Left lung (tissue), 10 donors: ENCODE results near the gene PLCH1. TPM values are rescaled to one million over a fixed set of nuclear protein-coding genes. Genes with fewer than 3 reads are reported as not detected.

Source experiments
- ATAC-seq: fragments of 200-7000 bp; cut with Tn5 transposase; one replicate; pipeline ENCODE4 v1.9.1; 2020; ENCODE audit warnings: moderate library complexity
- DNase-seq, 4 donors: peaks; one replicate each; pipeline ENCODE4 v3.0.0-alpha.2; 2013 to 2020
- H3K27ac ChIP-seq, 2 donors: fragments of 200-600 bp; sonication (generic) in 1 of 2; one replicate each; pipeline versions ENCODE4 v1.5.0 to v1.8.0; 2020 to 2021
- H3K27me3 ChIP-seq, 2 donors: fragments of 200-600 bp; sonication (generic) in 1 of 2; one replicate each; pipeline versions ENCODE4 v1.5.0 to v1.8.0; 2020 to 2021
- H3K36me3 ChIP-seq, 2 donors: fragments of 200-600 bp; sonication (generic) in 1 of 2; one replicate each; pipeline versions ENCODE4 v1.5.0 to v1.8.0; 2020 to 2021
- H3K4me1 ChIP-seq, 2 donors: fragments of 200-600 bp; one replicate each; pipeline ENCODE4 v1.8.0; 2021
- H3K4me3 ChIP-seq, 2 donors: fragments of 200-600 bp; sonication (generic) in 1 of 2; one replicate each; pipeline versions ENCODE4 v1.5.0 to v1.8.0; 2020 to 2021; ENCODE audit warnings: mild to moderate bottlenecking in 1 of 2
- H3K9me3 ChIP-seq, 2 donors: fragments of 200-600 bp; sonication (generic) in 1 of 2; one replicate each; pipeline versions ENCODE4 v1.5.0 to v1.8.0; 2020 to 2021
- intact Hi-C, 2 donors: fragments of 100-400 bp; cut with DNase I; formaldehyde crosslinking; loops; one replicate each; pipeline versions ENCODE4 v1.11.2 to v1.14.2; 2022
- polyA plus RNA-seq, 6 donors: library from polyadenylated mRNA; unstranded; fragments of 120-200 nt; gene quantifications; one replicate each; pipeline ENCODE4 v1.2.1, GENCODE V29; 2013; ENCODE audit not compliant: insufficient read length in 6 of 6
- total RNA-seq, 2 donors: library from RNA; stranded (reverse); fragmentation: NEBNext Ultra II Directional; extraction: Animal tissue kit (Norgen Biotek cat#: 25700); gene quantifications; one replicate each; pipeline ENCODE4 v1.2.1, GENCODE V29; 2021
- TF ChIP-seq, protein P1 (sequence below), 2 donors: fragments of 200-600 bp; sonication (generic) in 1 of 2; IDR thresholded peaks; one replicate each; pipeline versions ENCODE4 v1.5.0 to v1.8.0; 2021; ENCODE audit warnings: antibody characterized with exemption in 2 of 2
- donor health status: DM: no; HTN: yes; CAD: no.
- donor health status: DM: no; HTN: no; CAD: no.

The PLCH1 gene
- total and polyA plus RNA-seq, 8 donors = 8.5 to 33.8 (median 23.7) TPM

DNA sequence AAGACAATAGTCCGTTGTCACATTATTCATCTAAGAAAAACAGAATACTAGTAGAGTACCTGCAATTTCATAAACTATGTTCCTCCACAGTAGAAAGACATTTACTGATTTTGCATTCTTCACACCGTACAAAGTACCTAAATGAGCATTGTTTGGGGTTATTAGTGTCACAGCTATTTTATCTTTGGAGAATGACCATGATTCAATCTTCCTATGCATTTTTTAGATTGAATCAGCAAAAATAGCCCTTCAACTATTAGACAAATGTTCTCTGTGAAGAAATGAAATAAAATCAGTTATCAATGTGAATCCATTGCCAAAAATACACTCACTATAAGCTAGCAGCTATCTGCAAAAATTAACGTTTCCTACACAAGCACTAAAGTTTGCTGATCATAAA, 176.6 kb downstream of the PLCH1 start:
- intact Hi-C loops = no loop called here
- H3K27me3 ChIP-seq = no peaks in the 10 kb centered on the region
- H3K9me3 ChIP-seq = no peaks in the 10 kb centered on the region
- H3K4me3 ChIP-seq = no peak overlapping the region
- ATAC-seq (no peak), DNase-seq (no peak)
- TF ChIP-seq, protein P1, sequence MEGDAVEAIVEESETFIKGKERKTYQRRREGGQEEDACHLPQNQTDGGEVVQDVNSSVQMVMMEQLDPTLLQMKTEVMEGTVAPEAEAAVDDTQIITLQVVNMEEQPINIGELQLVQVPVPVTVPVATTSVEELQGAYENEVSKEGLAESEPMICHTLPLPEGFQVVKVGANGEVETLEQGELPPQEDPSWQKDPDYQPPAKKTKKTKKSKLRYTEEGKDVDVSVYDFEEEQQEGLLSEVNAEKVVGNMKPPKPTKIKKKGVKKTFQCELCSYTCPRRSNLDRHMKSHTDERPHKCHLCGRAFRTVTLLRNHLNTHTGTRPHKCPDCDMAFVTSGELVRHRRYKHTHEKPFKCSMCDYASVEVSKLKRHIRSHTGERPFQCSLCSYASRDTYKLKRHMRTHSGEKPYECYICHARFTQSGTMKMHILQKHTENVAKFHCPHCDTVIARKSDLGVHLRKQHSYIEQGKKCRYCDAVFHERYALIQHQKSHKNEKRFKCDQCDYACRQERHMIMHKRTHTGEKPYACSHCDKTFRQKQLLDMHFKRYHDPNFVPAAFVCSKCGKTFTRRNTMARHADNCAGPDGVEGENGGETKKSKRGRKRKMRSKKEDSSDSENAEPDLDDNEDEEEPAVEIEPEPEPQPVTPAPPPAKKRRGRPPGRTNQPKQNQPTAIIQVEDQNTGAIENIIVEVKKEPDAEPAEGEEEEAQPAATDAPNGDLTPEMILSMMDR (IDR thresholded peaks at IDR 0.05) = no peak
- H3K4me1 ChIP-seq = peaks cover 0 to 4% of the 10 kb centered on the region in 2 donors
- H3K27ac ChIP-seq = no peak overlapping the region
- no peaks in the 10 kb centered on the region for H3K36me3 ChIP-seq

DNA sequence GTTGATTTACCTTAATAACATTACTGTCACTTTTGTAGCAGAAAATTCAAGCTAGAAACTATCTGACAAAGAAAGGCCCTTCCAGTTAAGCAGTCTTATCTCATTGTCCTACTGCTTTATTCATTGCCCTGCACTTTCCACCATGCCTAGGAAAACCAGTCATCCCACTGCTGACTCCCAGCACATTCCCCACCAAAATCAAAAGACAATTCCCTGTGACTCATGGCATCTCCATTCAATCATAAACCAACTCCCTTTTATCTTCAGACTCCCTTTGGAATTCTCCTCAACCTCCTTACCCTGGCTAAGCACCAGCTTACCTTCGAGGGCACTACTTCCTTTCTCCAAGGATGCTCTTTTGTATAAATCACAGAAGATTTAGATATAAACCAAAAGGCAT, 184.3 kb downstream of the PLCH1 start:
- H3K4me1 ChIP-seq = peaks cover 0 to 5% of the 10 kb centered on the region in 2 donors
- H3K9me3 ChIP-seq = no peaks in the 10 kb centered on the region
- no peak overlapping the region for H3K4me3 ChIP-seq
- no peak overlapping the region for H3K27ac ChIP-seq
- ATAC-seq (no peak), DNase-seq (no peak)
- no peaks in the 10 kb centered on the region for H3K27me3 ChIP-seq
- TF ChIP-seq, protein P1 (IDR thresholded peaks at IDR 0.05) = no peak
- intact Hi-C loops = no loop called here
- no peaks in the 10 kb centered on the region for H3K36me3 ChIP-seq

DNA sequence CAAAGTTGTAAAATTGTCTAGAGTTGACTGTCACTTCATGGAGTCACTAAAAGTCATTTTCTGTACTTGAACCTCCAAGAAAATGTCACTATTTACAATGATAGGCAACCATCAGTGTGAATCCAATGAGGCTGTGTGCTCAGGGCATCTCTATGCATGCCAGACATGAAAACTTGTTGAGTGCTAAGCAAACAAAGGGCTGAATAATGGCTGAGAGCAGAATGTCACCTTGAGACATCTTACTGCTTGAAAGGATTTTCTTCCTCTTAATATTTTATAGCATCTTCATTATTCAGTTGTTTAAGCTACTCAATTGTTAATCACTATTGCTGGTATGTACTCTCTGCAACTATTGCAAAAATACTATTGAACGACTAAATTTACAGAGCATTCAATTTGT, 184.7 kb downstream of the PLCH1 start:
- Histone ChIP-seq H3K4me1 (peaks cover 0 to 5% of the 10 kb centered on the region in 2 donors), H3K4me3 (no peak overlapping the region), H3K36me3 (no peaks in the 10 kb centered on the region), H3K27me3 (no peaks in the 10 kb centered on the region), H3K9me3 (no peaks in the 10 kb centered on the region), H3K27ac (no peak overlapping the region)
- no peak for DNase-seq
- intact Hi-C loops = no loop called here
- TF ChIP-seq, protein P1 (IDR thresholded peaks at IDR 0.05) = no peak
- peak; percentile 46 for ATAC-seq

DNA sequence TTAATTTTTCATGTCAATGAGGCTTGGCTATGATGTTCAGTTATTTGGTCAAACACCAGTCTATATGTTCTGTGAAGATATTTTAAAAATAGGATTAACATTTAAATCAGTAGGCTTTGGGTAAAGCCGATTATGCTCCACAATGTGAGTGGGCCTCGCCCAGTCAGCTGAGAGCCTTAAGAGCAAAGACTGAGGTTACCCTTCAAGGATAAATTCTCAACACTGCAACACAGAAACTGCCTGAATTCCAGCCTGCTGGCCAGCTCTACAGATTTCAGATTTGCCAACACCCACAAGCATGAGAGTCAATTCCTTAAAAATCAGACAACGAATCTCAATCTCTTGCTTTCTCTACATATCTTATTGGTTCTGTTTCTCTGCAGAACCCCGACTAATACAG, 188.3 kb downstream of the PLCH1 start:
- peaks cover 0 to 5% of the 10 kb centered on the region in 2 donors for H3K4me1 ChIP-seq
- intact Hi-C loops = no loop called here
- DNase-seq (peak in 1 of 4 donors; percentile 34), ATAC-seq (peak; percentile 87)
- peak overlapping the region in 1 of 2 donors; percentile 1 for H3K27ac ChIP-seq
- H3K27me3 ChIP-seq = no peaks in the 10 kb centered on the region
- H3K4me3 ChIP-seq = no peak overlapping the region
- TF ChIP-seq, protein P1 (IDR thresholded peaks at IDR 0.05) = no peak
- H3K9me3 ChIP-seq = no peaks in the 10 kb centered on the region
- H3K36me3 ChIP-seq = no peaks in the 10 kb centered on the region

DNA sequence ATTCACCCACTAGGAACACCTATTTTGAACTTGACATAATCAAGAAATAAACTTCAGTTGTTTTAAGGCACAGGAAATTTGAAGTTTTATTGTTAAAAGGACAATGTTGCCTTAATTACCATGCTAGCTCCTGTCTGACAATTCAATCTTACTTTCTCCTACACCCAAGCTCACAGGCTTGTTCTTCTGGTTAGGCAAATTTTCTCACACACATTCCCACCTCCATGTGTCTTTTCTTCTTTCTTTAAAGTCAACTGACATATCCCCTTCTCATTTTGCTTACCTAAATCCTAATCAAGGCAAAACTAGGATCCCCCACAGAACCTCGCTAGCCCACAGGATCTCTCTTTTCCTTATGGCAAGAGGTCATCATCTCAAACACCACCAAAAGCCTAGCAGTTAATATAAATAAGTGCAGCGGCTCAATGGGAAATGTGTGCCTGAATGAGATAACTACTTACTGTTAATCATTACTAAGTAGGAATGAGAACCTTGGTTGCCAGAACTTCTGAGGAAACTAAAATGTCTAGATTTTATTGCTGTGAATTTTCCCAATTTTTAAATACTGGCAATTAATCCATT, 189.3 kb downstream of the PLCH1 start:
- intact Hi-C loops = no loop called here
- ATAC-seq = peak; percentile 50

More for the DNA sequence above, 189.3 kb downstream of the PLCH1 start:
- H3K9me3 ChIP-seq = no peaks in the 10 kb centered on the region
- DNase-seq = no peak
- no peaks in the 10 kb centered on the region for H3K36me3 ChIP-seq
- H3K27ac ChIP-seq = peak overlapping the region in 1 of 2 donors; percentile 3
- H3K4me1 ChIP-seq = peaks cover 0 to 5% of the 10 kb centered on the region in 2 donors
- H3K27me3 ChIP-seq = no peaks in the 10 kb centered on the region
- H3K4me3 ChIP-seq = no peak overlapping the region
- TF ChIP-seq, protein P1 (IDR thresholded peaks at IDR 0.05) = no peak
